K562 (cell line): ENCODE results near the gene ZNF441.

ENCODE experiments used
- BMI1 ChIP-seq: fragments of 150-350 bp; IDR thresholded peaks from 2 replicates; pipeline ENCODE4 v1.6.1; 2014; ENCODE audit warnings: low read length
- EZH2 ChIP-seq: IDR thresholded peaks from 2 replicates; pipeline ENCODE4 v1.6.1; 2012; ENCODE audit warnings: low read depth, mild to moderate bottlenecking, inconsistent platforms, low read length, borderline replicate concordance
- JUNB ChIP-seq: fragments of 450-650 bp; formaldehyde crosslinking; conservative IDR thresholded peaks from 2 replicates; pipeline ENCODE4 v1.4.0; 2020; ENCODE audit warnings: mild to moderate bottlenecking
- NR2C2 ChIP-seq, 2 experiments: fragments of 200-800 bp in 1 of 2; sonication (Bioruptor generic) in 1 of 2; sonication (generic) in 1 of 2; formaldehyde crosslinking in 1 of 2; IDR thresholded peaks; 2 replicates each; pipeline versions ENCODE4 v1.6.1 to v1.8.0; 2016 to 2022; ENCODE audit warnings: mild to moderate bottlenecking in 1 of 2, missing compliant biosample characterization in 1 of 2, missing genetic modification characterization in 1 of 2, missing genetic modification reagents in 1 of 2
- POLR2AphosphoS5 ChIP-seq: IDR thresholded peaks from 2 replicates; pipeline ENCODE4 v1.6.1; 2011; ENCODE audit warnings: mild to moderate bottlenecking, low read depth, low read length, moderate library complexity; ENCODE audit not compliant: control insufficient read depth, insufficient read depth
- TBP ChIP-seq: optimal IDR thresholded peaks from 2 replicates; pipeline ENCODE3; 2011; ENCODE audit warnings: low read depth, low read length, improper control_type of control experiment
- TEAD1 ChIP-seq, 2 experiments: fragments of 450-650 bp in 1 of 2; sonication (generic) in 1 of 2; formaldehyde crosslinking; IDR thresholded peaks; 2 replicates each; pipeline versions ENCODE4 v1.4.0 to v1.8.0; 2020 to 2022; ENCODE audit warnings: mild to moderate bottlenecking in 2 of 2, missing genetic modification reagents in 1 of 2
- ZKSCAN8 ChIP-seq: fragments of 200-800 bp; sonication (Bioruptor generic); IDR thresholded peaks from 2 replicates; pipeline ENCODE4 v1.6.1; 2016; ENCODE audit warnings: missing genetic modification characterization, missing compliant biosample characterization
- TF ChIP-seq, protein P1 (sequence below): fragments of 250-450 bp; sonication (Bioruptor Pico); IDR thresholded peaks from 2 replicates; pipeline ENCODE4 v1.4.0; 2020; ENCODE audit warnings: mild to moderate bottlenecking

- TF ChIP-seq, protein P1, sequence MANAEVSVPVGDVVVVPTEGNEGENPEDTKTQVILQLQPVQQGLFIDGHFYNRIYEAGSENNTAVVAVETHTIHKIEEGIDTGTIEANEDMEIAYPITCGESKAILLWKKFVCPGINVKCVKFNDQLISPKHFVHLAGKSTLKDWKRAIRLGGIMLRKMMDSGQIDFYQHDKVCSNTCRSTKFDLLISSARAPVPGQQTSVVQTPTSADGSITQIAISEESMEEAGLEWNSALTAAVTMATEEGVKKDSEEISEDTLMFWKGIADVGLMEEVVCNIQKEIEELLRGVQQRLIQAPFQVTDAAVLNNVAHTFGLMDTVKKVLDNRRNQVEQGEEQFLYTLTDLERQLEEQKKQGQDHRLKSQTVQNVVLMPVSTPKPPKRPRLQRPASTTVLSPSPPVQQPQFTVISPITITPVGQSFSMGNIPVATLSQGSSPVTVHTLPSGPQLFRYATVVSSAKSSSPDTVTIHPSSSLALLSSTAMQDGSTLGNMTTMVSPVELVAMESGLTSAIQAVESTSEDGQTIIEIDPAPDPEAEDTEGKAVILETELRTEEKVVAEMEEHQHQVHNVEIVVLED (CRISPR knock-in tag) = peak; percentile 72
- TF ChIP-seq NR2C2 (CRISPR knock-in tag; IDR thresholded peaks at IDR 0.05) = no peak
- TF ChIP-seq NR2C2 (tag; IDR thresholded peaks at IDR 0.05) = peak; percentile 71
- TF ChIP-seq BMI1 = no peak
- peak; percentile 63 for TF ChIP-seq POLR2AphosphoS5
- TF ChIP-seq TEAD1 (CRISPR knock-in tag; IDR thresholded peaks at IDR 0.05) = no peak
- no peak for TF ChIP-seq JUNB (CRISPR knock-in tag)
- peak; percentile 77 for TF ChIP-seq TBP
- no peak for TF ChIP-seq EZH2
- no peak for TF ChIP-seq ZKSCAN8 (CRISPR knock-in tag)
Measured at GRCh38 chr19:11738746-11739620, 27.8 kb upstream of the ZNF441 start, which contains the start of gene ZNF823.
